KMS-11 (cell line): ENCODE data around the gene RDM1.
A peak's percentile ranks its signal among the peaks of the same experiment; 100 is the strongest.

Source experiments
- H2AFZ ChIP-seq: fragments of 200-600 bp; sonication (generic); 2 replicates; pipeline ENCODE4 v1.6.1; 2016; ENCODE audit warnings: antibody characterized with exemption, mixed run types, low read depth
- H3K27ac ChIP-seq: fragments of 200-600 bp; sonication (generic); 2 replicates; pipeline ENCODE4 v1.6.1; 2016; ENCODE audit warnings: mild to moderate bottlenecking, mixed run types
- H3K27me3 ChIP-seq: fragments of 200-600 bp; sonication (generic); 2 replicates; pipeline ENCODE4 v1.6.1; 2017; ENCODE audit warnings: mild to moderate bottlenecking, low read depth, mixed run types, moderate library complexity; ENCODE audit not compliant: insufficient read depth
- H3K36me3 ChIP-seq: fragments of 200-600 bp; sonication (generic); 2 replicates; pipeline ENCODE4 v1.6.1; 2017; ENCODE audit warnings: mild to moderate bottlenecking, mixed run types; ENCODE audit not compliant: insufficient read depth
- H3K4me1 ChIP-seq: fragments of 200-600 bp; sonication (generic); 2 replicates; pipeline ENCODE4 v1.6.1; 2016; ENCODE audit warnings: mild to moderate bottlenecking, low read depth, mixed run types; ENCODE audit not compliant: poor library complexity, severe bottlenecking
- H3K4me2 ChIP-seq: fragments of 200-600 bp; sonication (generic); 2 replicates; pipeline ENCODE4 v1.7.0; 2016; ENCODE audit warnings: mild to moderate bottlenecking, mixed run types
- H3K4me3 ChIP-seq: fragments of 200-600 bp; sonication (generic); IDR thresholded peaks from 2 replicates; pipeline ENCODE4 v1.6.1; 2017; ENCODE audit warnings: low read depth, low read length, mixed read lengths; ENCODE audit not compliant: insufficient read depth
- H3K79me2 ChIP-seq: fragments of 200-600 bp; sonication (generic); 2 replicates; pipeline ENCODE4 v1.6.1; 2016; ENCODE audit warnings: low read depth, mixed run types; ENCODE audit not compliant: insufficient read depth
- H3K9ac ChIP-seq: fragments of 200-600 bp; sonication (generic); 2 replicates; pipeline ENCODE4 v1.6.1; 2016; ENCODE audit warnings: mild to moderate bottlenecking, mixed run types
- H4K20me1 ChIP-seq: fragments of 200-600 bp; sonication (generic); 2 replicates; pipeline ENCODE4 v1.6.1; 2016; ENCODE audit warnings: mild to moderate bottlenecking, mixed run types; ENCODE audit not compliant: insufficient read depth
- CTCF ChIP-seq: fragments of 200-600 bp; sonication (generic); conservative IDR thresholded peaks from 2 replicates; pipeline ENCODE4 v1.6.1; 2017; ENCODE audit warnings: low read depth, mild to moderate bottlenecking, antibody characterized with exemption, low read length, moderate library complexity, mixed read lengths

RDM1 gene

DNA sequence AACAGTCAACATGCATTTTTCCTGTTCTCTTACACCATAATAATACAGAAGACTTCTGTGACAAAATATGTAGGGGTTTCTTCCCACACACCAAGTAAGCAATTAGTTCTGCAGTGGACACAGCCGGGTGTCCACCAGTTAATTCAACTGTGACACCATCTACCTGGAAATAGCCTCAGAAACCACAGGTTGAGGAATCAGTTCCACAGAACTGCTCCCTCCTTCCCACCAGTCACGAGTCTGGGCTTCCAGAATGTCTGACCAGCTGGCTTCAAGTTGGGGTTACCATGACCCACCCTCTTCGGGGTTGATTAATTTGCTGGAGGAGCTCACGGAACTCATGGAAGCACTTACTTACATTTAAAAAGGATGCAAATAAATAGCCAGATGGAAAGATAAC, 36.8 kb downstream of the RDM1 start:
- Histone ChIP-seq H2AFZ (no peak overlapping the region), H4K20me1 (no peaks in the 10 kb centered on the region), H3K36me3 (no peaks in the 10 kb centered on the region), H3K4me3 (no peak overlapping the region), H3K79me2 (no peaks in the 10 kb centered on the region), H3K4me1 (peaks cover 35% of the 10 kb centered on the region), H3K27me3 (no peaks in the 10 kb centered on the region), H3K4me2 (no peak overlapping the region), H3K27ac (no peak overlapping the region), H3K9ac (no peak overlapping the region)
- TF ChIP-seq CTCF = no peak

GRCh38 chr17:35892091-35893035, 38.2 kb downstream of the RDM1 start:
- H3K9ac ChIP-seq = no peak overlapping the region
- peak overlapping the region; percentile 58; the same call in 1 of the 2 replicates for H3K27ac ChIP-seq
- no peaks in the 10 kb centered on the region for H3K27me3 ChIP-seq
- no peak overlapping the region for H2AFZ ChIP-seq
- H3K4me2 ChIP-seq = no peak overlapping the region; the same call in 1 of the 2 replicates
- no peaks in the 10 kb centered on the region for H3K79me2 ChIP-seq
- TF ChIP-seq CTCF = no peak
- no peaks in the 10 kb centered on the region for H4K20me1 ChIP-seq
- peaks cover 35% of the 10 kb centered on the region for H3K4me1 ChIP-seq
- H3K4me3 ChIP-seq = no peak overlapping the region
- H3K36me3 ChIP-seq = no peaks in the 10 kb centered on the region

- Histone ChIP-seq H3K36me3 (no peaks in the 10 kb centered on the region), H3K27ac (peak overlapping the region; percentile 58), H3K79me2 (no peaks in the 10 kb centered on the region), H3K27me3 (no peaks in the 10 kb centered on the region), H3K4me2 (peak overlapping the region; percentile 31), H2AFZ (no peak overlapping the region), H3K4me3 (no peak overlapping the region), H4K20me1 (no peaks in the 10 kb centered on the region), H3K4me1 (peaks cover 35% of the 10 kb centered on the region), H3K9ac (no peak overlapping the region)
- no peak for TF ChIP-seq CTCF
These were observed 39.3 kb downstream of the RDM1 start for GRCh38 chr17:35891269-35891668.

- Histone ChIP-seq H4K20me1 (no peaks in the 10 kb centered on the region), H3K4me1 (peaks cover 35% of the 10 kb centered on the region), H3K27ac (peak overlapping the region; percentile 58), H3K4me2 (peak overlapping the region; percentile 31; the same call in 1 of the 2 replicates), H3K27me3 (no peaks in the 10 kb centered on the region), H2AFZ (no peak overlapping the region), H3K4me3 (no peak overlapping the region), H3K36me3 (no peaks in the 10 kb centered on the region), H3K9ac (no peak overlapping the region), H3K79me2 (no peaks in the 10 kb centered on the region)
- no peak for TF ChIP-seq CTCF
These were observed 39.8 kb downstream of the RDM1 start for GRCh38 chr17:35890774-35891155.
